ENCODE data around the gene CELF4.

The CELF4 gene

DNA sequence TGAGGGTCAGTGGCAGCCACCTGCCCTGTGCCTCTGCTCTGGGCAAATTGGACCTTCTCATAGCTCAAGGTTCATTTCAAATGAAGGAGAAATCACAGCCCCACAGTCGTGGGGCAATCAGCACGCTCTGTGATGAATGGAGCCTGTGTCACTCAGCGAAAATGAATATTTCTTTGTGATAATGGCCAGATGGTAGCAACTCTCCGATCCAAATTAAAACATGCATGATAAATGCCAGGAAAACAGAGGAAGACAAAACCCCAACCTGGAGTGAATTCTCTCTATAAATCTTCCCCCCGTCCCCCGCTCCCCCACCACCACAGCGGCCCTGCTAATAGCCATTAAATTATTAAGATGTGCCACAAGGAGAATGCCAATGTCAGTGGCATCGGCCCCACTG is 258.4 kb downstream of the CELF4 start:
- Histone ChIP-seq H3K36me3 (ENCODE audit: insufficient read depth, low read length) (no peaks in the 10 kb centered on the region), H3K4me1 (ENCODE audit: control insufficient read depth, insufficient read depth, low read length, unreplicated experiment) (no peaks in the 10 kb centered on the region), H3K27ac (ENCODE audit: low read depth, low read length) (no peak overlapping the region), H2AFZ (ENCODE audit: low read length, unreplicated experiment) (no peak overlapping the region), H3K79me2 (ENCODE audit: control insufficient read depth, insufficient read depth, low read length, unreplicated experiment) (no peaks in the 10 kb centered on the region), H3K27me3 (ENCODE audit: insufficient read depth, low read length) (peaks cover 39% of the 10 kb centered on the region), H3K4me3 (ENCODE audit: low read depth, low read length) (no peak overlapping the region)

DNA sequence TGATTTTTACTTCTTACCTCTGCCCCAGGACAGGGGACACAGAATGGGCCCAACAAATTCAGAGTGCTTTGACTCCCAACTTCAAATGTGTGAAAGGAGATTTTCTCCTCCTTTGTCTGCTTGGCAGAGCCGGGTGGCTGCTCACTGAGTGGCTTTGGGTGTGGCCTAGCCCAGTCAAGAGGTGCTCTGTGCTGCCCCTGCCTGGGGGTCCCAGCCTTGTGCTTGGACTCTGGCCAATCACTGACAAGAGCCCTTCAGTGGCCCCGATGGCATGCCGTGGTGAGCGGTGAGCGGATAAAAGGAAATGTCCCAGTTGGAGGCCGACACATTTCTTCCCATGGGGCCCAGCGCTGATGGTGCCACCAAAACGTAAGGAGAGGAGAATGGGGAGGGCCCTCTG is 259.2 kb downstream of the CELF4 start:
- Histone ChIP-seq H3K79me2 (ENCODE audit: control insufficient read depth, insufficient read depth, low read length, unreplicated experiment) (no peaks in the 10 kb centered on the region), H3K27me3 (ENCODE audit: insufficient read depth, low read length) (peaks cover 45% of the 10 kb centered on the region), H3K27ac (ENCODE audit: low read depth, low read length) (no peak overlapping the region), H2AFZ (ENCODE audit: low read length, unreplicated experiment) (no peak overlapping the region), H3K4me3 (ENCODE audit: low read depth, low read length) (no peak overlapping the region), H3K4me1 (ENCODE audit: control insufficient read depth, insufficient read depth, low read length, unreplicated experiment) (no peaks in the 10 kb centered on the region), H3K36me3 (ENCODE audit: insufficient read depth, low read length) (no peaks in the 10 kb centered on the region)

DNA sequence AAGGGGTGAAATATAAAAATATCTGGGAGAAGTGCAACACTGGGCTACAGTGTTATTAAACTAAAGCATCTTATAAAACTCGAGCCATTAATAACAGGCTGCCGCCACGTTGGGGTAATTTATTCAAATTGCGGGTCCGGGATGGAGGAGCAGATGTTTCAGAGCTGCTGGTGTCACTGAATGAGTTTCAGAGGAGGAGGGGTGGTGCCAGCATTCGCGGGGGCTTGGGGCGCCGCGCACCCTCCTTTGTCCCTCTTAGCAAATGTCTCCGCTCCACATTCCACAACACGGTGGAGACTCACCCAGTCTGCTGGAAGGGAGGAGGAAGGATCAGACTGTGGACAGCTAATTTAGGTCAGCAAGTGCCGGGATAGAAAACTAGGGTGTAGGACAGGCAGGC is 260.5 kb downstream of the CELF4 start:
- no peaks in the 10 kb centered on the region for H3K36me3 ChIP-seq (ENCODE audit: insufficient read depth, low read length)
- no peaks in the 10 kb centered on the region for H3K79me2 ChIP-seq (ENCODE audit: control insufficient read depth, insufficient read depth, low read length, unreplicated experiment)
- no peak overlapping the region for H3K4me3 ChIP-seq (ENCODE audit: low read depth, low read length)
- no peak overlapping the region for H2AFZ ChIP-seq (ENCODE audit: low read length, unreplicated experiment)
- peaks cover 43% of the 10 kb centered on the region for H3K27me3 ChIP-seq (ENCODE audit: insufficient read depth, low read length)
- peaks cover under 1% of the 10 kb centered on the region for H3K4me1 ChIP-seq (ENCODE audit: control insufficient read depth, insufficient read depth, low read length, unreplicated experiment)
- no peak overlapping the region for H3K27ac ChIP-seq (ENCODE audit: low read depth, low read length)

DNA sequence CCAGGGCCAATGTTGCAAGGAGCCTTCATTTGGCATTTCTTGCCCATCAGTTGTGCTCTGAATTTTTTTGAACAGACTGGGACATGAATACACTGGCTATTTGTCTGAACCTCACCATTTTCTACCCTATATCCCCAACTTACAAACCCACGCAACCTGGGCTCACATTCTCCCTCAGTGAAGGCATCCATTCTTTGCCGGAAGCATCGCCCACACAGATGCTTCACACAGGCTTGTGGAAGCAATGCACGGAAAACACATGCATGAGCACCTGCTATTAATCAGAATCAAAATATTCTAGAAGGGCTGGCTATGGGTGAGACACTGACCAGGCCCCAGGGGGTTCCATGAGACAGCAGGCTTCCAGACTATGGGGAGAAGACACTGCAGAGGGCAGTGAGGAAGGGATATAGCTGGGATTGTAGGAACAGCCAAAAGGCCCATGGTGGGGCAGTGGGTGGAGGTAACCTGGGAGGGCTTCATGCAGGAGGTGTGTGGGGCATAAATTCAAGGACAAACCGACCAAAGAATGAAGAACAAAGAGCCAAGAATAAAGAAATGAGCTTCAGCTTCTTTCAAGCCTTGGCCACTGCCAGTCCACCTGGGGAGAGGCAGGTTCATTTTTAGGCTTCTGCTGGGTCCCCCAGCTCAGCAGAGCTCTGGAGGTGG is 261.5 kb downstream of the CELF4 start:
- Histone ChIP-seq H3K27me3 (ENCODE audit: insufficient read depth, low read length) (peaks cover 39% of the 10 kb centered on the region), H3K4me1 (ENCODE audit: control insufficient read depth, insufficient read depth, low read length, unreplicated experiment) (peaks cover 8% of the 10 kb centered on the region), H3K4me3 (ENCODE audit: low read depth, low read length) (no peak overlapping the region), H2AFZ (ENCODE audit: low read length, unreplicated experiment) (no peak overlapping the region), H3K79me2 (ENCODE audit: control insufficient read depth, insufficient read depth, low read length, unreplicated experiment) (no peaks in the 10 kb centered on the region), H3K27ac (ENCODE audit: low read depth, low read length) (no peak overlapping the region), H3K36me3 (ENCODE audit: insufficient read depth, low read length) (no peaks in the 10 kb centered on the region)

- Histone ChIP-seq H3K27ac (ENCODE audit: low read depth, low read length) (no peak overlapping the region), H3K4me3 (ENCODE audit: low read depth, low read length) (no peak overlapping the region), H3K36me3 (ENCODE audit: insufficient read depth, low read length) (no peaks in the 10 kb centered on the region), H3K4me1 (ENCODE audit: control insufficient read depth, insufficient read depth, low read length, unreplicated experiment) (peaks cover 13% of the 10 kb centered on the region), H3K79me2 (ENCODE audit: control insufficient read depth, insufficient read depth, low read length, unreplicated experiment) (no peaks in the 10 kb centered on the region), H2AFZ (ENCODE audit: low read length, unreplicated experiment) (no peak overlapping the region), H3K27me3 (ENCODE audit: insufficient read depth, low read length) (peaks cover 39% of the 10 kb centered on the region)
These were observed 262.6 kb downstream of the CELF4 start for GRCh38 chr18:37303009-37303408.

DNA sequence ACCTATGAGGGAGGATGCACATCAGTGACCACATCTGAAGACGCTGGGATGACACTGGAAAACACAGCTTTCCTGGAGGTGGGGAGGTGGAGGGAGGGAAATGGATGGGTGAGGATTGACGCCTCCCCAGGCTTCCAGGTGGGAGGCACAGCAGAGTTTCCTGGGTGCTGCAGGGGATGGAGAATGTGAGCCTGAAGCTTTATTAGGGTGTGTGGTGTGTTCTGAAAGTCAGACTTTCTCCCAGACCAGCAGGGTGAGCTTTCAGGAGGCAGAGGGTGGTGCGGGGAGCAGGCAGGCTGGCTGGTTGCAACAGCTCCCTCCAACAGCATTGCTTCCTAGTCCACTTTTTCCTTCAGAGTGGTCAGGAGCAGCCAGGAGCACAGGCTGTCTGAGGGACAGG is 263.1 kb downstream of the CELF4 start:
- H3K36me3 ChIP-seq (ENCODE audit: insufficient read depth, low read length): no peaks in the 10 kb centered on the region
- peaks cover 13% of the 10 kb centered on the region for H3K4me1 ChIP-seq (ENCODE audit: control insufficient read depth, insufficient read depth, low read length, unreplicated experiment)
- no peak overlapping the region for H3K4me3 ChIP-seq (ENCODE audit: low read depth, low read length)
- H3K27ac ChIP-seq (ENCODE audit: low read depth, low read length): no peak overlapping the region
- H3K79me2 ChIP-seq (ENCODE audit: control insufficient read depth, insufficient read depth, low read length, unreplicated experiment): no peaks in the 10 kb centered on the region
- no peak overlapping the region for H2AFZ ChIP-seq (ENCODE audit: low read length, unreplicated experiment)
- H3K27me3 ChIP-seq (ENCODE audit: insufficient read depth, low read length): peaks cover 39% of the 10 kb centered on the region

- Histone ChIP-seq H3K79me2 (ENCODE audit: control insufficient read depth, insufficient read depth, low read length, unreplicated experiment) (no peaks in the 10 kb centered on the region), H3K4me3 (ENCODE audit: low read depth, low read length) (no peak overlapping the region), H2AFZ (ENCODE audit: low read length, unreplicated experiment) (no peak overlapping the region), H3K4me1 (ENCODE audit: control insufficient read depth, insufficient read depth, low read length, unreplicated experiment) (peaks cover 20% of the 10 kb centered on the region), H3K36me3 (ENCODE audit: insufficient read depth, low read length) (no peaks in the 10 kb centered on the region), H3K27me3 (ENCODE audit: insufficient read depth, low read length) (peaks cover 31% of the 10 kb centered on the region), H3K27ac (ENCODE audit: low read depth, low read length) (peak overlapping the region; percentile 61; the same call in 1 of the 2 replicates)
These were observed 265.9 kb downstream of the CELF4 start for GRCh38 chr18:37299471-37300304.

GRCh38 chr18:37298816-37299215 is 266.8 kb downstream of the CELF4 start:
- Histone ChIP-seq H3K4me3 (ENCODE audit: low read depth, low read length) (no peak overlapping the region), H3K27me3 (ENCODE audit: insufficient read depth, low read length) (peaks cover 31% of the 10 kb centered on the region), H3K4me1 (ENCODE audit: control insufficient read depth, insufficient read depth, low read length, unreplicated experiment) (peaks cover 20% of the 10 kb centered on the region), H3K27ac (ENCODE audit: low read depth, low read length) (peak overlapping the region; percentile 61; the same call in 1 of the 2 replicates), H3K36me3 (ENCODE audit: insufficient read depth, low read length) (no peaks in the 10 kb centered on the region), H3K79me2 (ENCODE audit: control insufficient read depth, insufficient read depth, low read length, unreplicated experiment) (no peaks in the 10 kb centered on the region), H2AFZ (ENCODE audit: low read length, unreplicated experiment) (no peak overlapping the region)

DNA sequence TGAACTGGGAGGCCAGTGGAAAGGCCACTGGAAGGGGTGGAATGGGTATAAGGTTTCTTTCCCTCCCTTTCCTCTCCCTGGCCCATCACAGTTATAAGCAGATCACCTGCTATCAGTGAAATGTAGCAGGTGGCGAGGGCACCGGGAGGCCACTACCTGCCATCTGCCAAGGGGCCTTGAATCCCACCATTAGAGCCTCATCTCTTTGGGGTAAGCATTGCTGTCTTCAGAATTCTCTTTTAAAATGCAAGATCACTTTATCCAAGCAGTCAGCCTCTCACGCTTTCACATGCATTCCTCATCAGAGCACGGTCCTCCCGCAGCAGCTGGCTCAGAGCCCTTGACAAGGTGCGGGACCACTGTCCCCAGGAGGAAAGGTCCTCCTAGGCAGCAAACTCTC is 268.5 kb downstream of the CELF4 start:
- Histone ChIP-seq H3K4me3 (ENCODE audit: low read depth, low read length) (no peak overlapping the region), H3K27me3 (ENCODE audit: insufficient read depth, low read length) (peaks cover 27% of the 10 kb centered on the region), H3K4me1 (ENCODE audit: control insufficient read depth, insufficient read depth, low read length, unreplicated experiment) (peaks cover 20% of the 10 kb centered on the region), H3K79me2 (ENCODE audit: control insufficient read depth, insufficient read depth, low read length, unreplicated experiment) (no peaks in the 10 kb centered on the region), H2AFZ (ENCODE audit: low read length, unreplicated experiment) (no peak overlapping the region), H3K27ac (ENCODE audit: low read depth, low read length) (no peak overlapping the region), H3K36me3 (ENCODE audit: insufficient read depth, low read length) (no peaks in the 10 kb centered on the region)

GRCh38 chr18:37294951-37295350 is 270.6 kb downstream of the CELF4 start:
- H3K27ac ChIP-seq (ENCODE audit: low read depth, low read length): no peak overlapping the region
- no peak overlapping the region for H2AFZ ChIP-seq (ENCODE audit: low read length, unreplicated experiment)
- H3K27me3 ChIP-seq (ENCODE audit: insufficient read depth, low read length): peaks cover 21% of the 10 kb centered on the region
- no peak overlapping the region for H3K4me3 ChIP-seq (ENCODE audit: low read depth, low read length)
- H3K79me2 ChIP-seq (ENCODE audit: control insufficient read depth, insufficient read depth, low read length, unreplicated experiment): no peaks in the 10 kb centered on the region
- no peaks in the 10 kb centered on the region for H3K36me3 ChIP-seq (ENCODE audit: insufficient read depth, low read length)
- H3K4me1 ChIP-seq (ENCODE audit: control insufficient read depth, insufficient read depth, low read length, unreplicated experiment): peaks cover 19% of the 10 kb centered on the region

- Histone ChIP-seq H3K79me2 (ENCODE audit: control insufficient read depth, insufficient read depth, low read length, unreplicated experiment) (no peaks in the 10 kb centered on the region), H3K27ac (ENCODE audit: low read depth, low read length) (no peak overlapping the region)
These were observed 272.2 kb downstream of the CELF4 start for GRCh38 chr18:37293359-37293758.

More at GRCh38 chr18:37293359-37293758, 272.2 kb downstream of the CELF4 start:
- H3K4me1 ChIP-seq (ENCODE audit: control insufficient read depth, insufficient read depth, low read length, unreplicated experiment): peaks cover 7% of the 10 kb centered on the region
- no peaks in the 10 kb centered on the region for H3K36me3 ChIP-seq (ENCODE audit: insufficient read depth, low read length)
- H3K27me3 ChIP-seq (ENCODE audit: insufficient read depth, low read length): peaks cover 23% of the 10 kb centered on the region
- H2AFZ ChIP-seq (ENCODE audit: low read length, unreplicated experiment): no peak overlapping the region
- H3K4me3 ChIP-seq (ENCODE audit: low read depth, low read length): no peak overlapping the region
